Naive B cell (primary cell): Measurements from ENCODE around the gene GLIPR1L2. TPM values are rescaled to one million over a fixed set of nuclear protein-coding genes. Genes with fewer than 3 reads are reported as not detected.
"Not testable (repeated sequence)": the region's sequence is repeated elsewhere in the genome, so short reads cannot be mapped to it uniquely, and the experiment has no call there.

Experiments used
- ATAC-seq, 2 donors: fragments of 150-1000 bp; cut with Tn5 transposase; 2 replicates each; pipeline ENCODE4 v1.10.0; 2021; ENCODE audit warnings: low read depth in 2 of 2, mild to moderate bottlenecking in 2 of 2, moderate library complexity in 2 of 2
- DNase-seq: peaks from one replicate; pipeline ENCODE4 v3.0.0; 2022
- H3K27ac Mint-ChIP-seq, 6 donors: one replicate each; pipeline ENCODE4 v1.8.0; 2020 to 2022; ENCODE audit warnings: mild to moderate bottlenecking in 6 of 6, mixed read lengths in 6 of 6, moderate library complexity in 5 of 6, inconsistent platforms in 2 of 6
- H3K27me3 Mint-ChIP-seq, 3 donors: one replicate each; pipeline ENCODE4 v1.8.0; 2021 to 2022; ENCODE audit warnings: mixed read lengths in 3 of 3, mild to moderate bottlenecking in 1 of 3
- H3K36me3 Mint-ChIP-seq, 2 donors: one replicate each; pipeline ENCODE4 v1.8.0; 2020 to 2022; ENCODE audit warnings: mixed read lengths in 2 of 2, inconsistent platforms in 1 of 2, mild to moderate bottlenecking in 1 of 2
- H3K4me1 Mint-ChIP-seq, 3 donors: one replicate each; pipeline ENCODE4 v1.8.0; 2020 to 2022; ENCODE audit warnings: mixed read lengths in 3 of 3, inconsistent platforms in 1 of 3, mild to moderate bottlenecking in 1 of 3, moderate library complexity in 1 of 3
- H3K4me3 Mint-ChIP-seq, 8 donors: one replicate each; pipeline ENCODE4 v1.8.0; 2020 to 2022; ENCODE audit warnings: mild to moderate bottlenecking in 8 of 8, mixed read lengths in 8 of 8, moderate library complexity in 8 of 8, inconsistent platforms in 2 of 8
- H3K9me3 Mint-ChIP-seq, 7 donors: one replicate each; pipeline ENCODE4 v1.8.0; 2020 to 2022; ENCODE audit warnings: mixed read lengths in 7 of 7, mild to moderate bottlenecking in 5 of 7, inconsistent platforms in 2 of 7, moderate library complexity in 1 of 7
- polyA plus RNA-seq, 6 donors: library from polyadenylated mRNA; unstranded; fragments of 300-500 nt; fragmentation: Illumina TruSeq; gene quantifications; one replicate each; pipeline ENCODE4 v1.2.3, GENCODE V29; 2021; ENCODE audit warnings: low read depth in 6 of 6

GLIPR1L2 gene
- polyA plus RNA-seq, result under 1 TPM in 4 of 6 donors, not detected in 2; 0.37 to 0.89 (median 0.59) TPM

GRCh38 chr12:75390899-75391538 lies at the start of gene GLIPR1L2:
Gene GLIPR1L2 (plus strand): TSS chr12:75391089. CDS start chr12:75391117, 28 bp downstream.
- ATAC-seq (peak; percentile 94 to 95), DNase-seq (peak; percentile 85)
- H3K4me1 Mint-ChIP-seq, result peaks cover 30 to 32% (median 32%) of the 10 kb centered on the region in 3 donors
- no peaks in the 10 kb centered on the region for H3K27me3 Mint-ChIP-seq
- H3K27ac Mint-ChIP-seq, result peak within 1 kb of the TSS; percentile 93 to 99 (median 96)
- H3K9me3 Mint-ChIP-seq, result no peaks in the 10 kb centered on the region
- peak within 1 kb of the TSS; percentile 90 to 98 (median 95) for H3K4me3 Mint-ChIP-seq
- no peaks in the 10 kb centered on the region for H3K36me3 Mint-ChIP-seq

- ATAC-seq (no peak), DNase-seq (no peak)
- no peak overlapping the region for H3K4me3 Mint-ChIP-seq
- no peaks in the 10 kb centered on the region for H3K27me3 Mint-ChIP-seq
- H3K9me3 Mint-ChIP-seq, result peaks cover 0 to 3% (median 0%) of the 10 kb centered on the region in 7 donors
- peaks cover 0 to 5% of the 10 kb centered on the region in 2 donors for H3K36me3 Mint-ChIP-seq
- peak overlapping the region in 1 of 6 donors; percentile 54 for H3K27ac Mint-ChIP-seq
- no peaks in the 10 kb centered on the region for H3K4me1 Mint-ChIP-seq
Measured at GRCh38 chr12:75341873-75342272, 49.0 kb upstream of the GLIPR1L2 start.

- no peak overlapping the region for H3K27ac Mint-ChIP-seq
- no peaks in the 10 kb centered on the region for H3K9me3 Mint-ChIP-seq
- DNase-seq, result no peak
- H3K4me1 Mint-ChIP-seq, result no peaks in the 10 kb centered on the region
- H3K36me3 Mint-ChIP-seq, result peaks cover 0 to 5% of the 10 kb centered on the region in 2 donors
- H3K4me3 Mint-ChIP-seq, result no peak overlapping the region
- no peaks in the 10 kb centered on the region for H3K27me3 Mint-ChIP-seq
- no peak for ATAC-seq
Measured at GRCh38 chr12:75345531-75345930, 45.4 kb upstream of the GLIPR1L2 start.

- H3K36me3 Mint-ChIP-seq, H3K4me1 Mint-ChIP-seq, H3K9me3 Mint-ChIP-seq, H3K27ac Mint-ChIP-seq, DNase-seq, H3K27me3 Mint-ChIP-seq, ATAC-seq, H3K4me3 Mint-ChIP-seq: not testable (repeated sequence)
Measured at GRCh38 chr12:75346215-75346614, 44.7 kb upstream of the GLIPR1L2 start.

GRCh38 chr12:75349946-75350345 lies 40.9 kb upstream of the GLIPR1L2 start:
- ATAC-seq (no peak), DNase-seq (no peak)
- Mint-ChIP-seq H3K4me3 (no peak overlapping the region), H3K36me3 (peaks cover 4 to 19% of the 10 kb centered on the region in 2 donors), H3K27me3 (no peaks in the 10 kb centered on the region), H3K4me1 (peaks cover 0 to 6% (median 0%) of the 10 kb centered on the region in 3 donors), H3K27ac (no peak overlapping the region), H3K9me3 (peaks cover 5 to 25% (median 11%) of the 10 kb centered on the region in 7 donors)

GRCh38 chr12:75350413-75350812 lies 40.5 kb upstream of the GLIPR1L2 start:
- peaks cover 7 to 23% of the 10 kb centered on the region in 2 donors for H3K36me3 Mint-ChIP-seq
- DNase-seq (no peak), ATAC-seq (no peak)
- H3K27me3 Mint-ChIP-seq, result no peaks in the 10 kb centered on the region
- H3K4me1 Mint-ChIP-seq, result peaks cover 0 to 6% (median 0%) of the 10 kb centered on the region in 3 donors
- no peak overlapping the region for H3K4me3 Mint-ChIP-seq
- peak overlapping the region in 1 of 6 donors; percentile 53 for H3K27ac Mint-ChIP-seq
- peaks cover 5 to 30% (median 16%) of the 10 kb centered on the region in 7 donors for H3K9me3 Mint-ChIP-seq

- Mint-ChIP-seq H3K4me1 (peaks cover 0 to 6% (median 0%) of the 10 kb centered on the region in 3 donors), H3K4me3 (no peak overlapping the region), H3K27me3 (no peaks in the 10 kb centered on the region), H3K36me3 (peaks cover 7 to 23% of the 10 kb centered on the region in 2 donors), H3K27ac (no peak overlapping the region), H3K9me3 (peaks cover 5 to 35% (median 20%) of the 10 kb centered on the region in 7 donors)
- no peak for ATAC-seq
- DNase-seq, result no peak
Measured at GRCh38 chr12:75354011-75354410, 36.9 kb upstream of the GLIPR1L2 start.

GRCh38 chr12:75360920-75361319 lies 30.0 kb upstream of the GLIPR1L2 start:
- Mint-ChIP-seq H3K4me1 (peaks cover 8 to 14% (median 8%) of the 10 kb centered on the region in 3 donors), H3K27ac (peak overlapping the region in 4 of 6 donors; percentile 60 to 85 (median 72)), H3K27me3 (no peaks in the 10 kb centered on the region), H3K9me3 (peaks cover 0 to 9% (median 4%) of the 10 kb centered on the region in 7 donors), H3K36me3 (peaks cover 0 to 4% of the 10 kb centered on the region in 2 donors), H3K4me3 (no peak overlapping the region)
- ATAC-seq, result peak; percentile 41 to 58
- DNase-seq, result no peak

GRCh38 chr12:75361408-75361807 lies 29.5 kb upstream of the GLIPR1L2 start:
- Mint-ChIP-seq H3K4me3 (peak overlapping the region in 1 of 8 donors; percentile 64), H3K4me1 (peaks cover 8 to 14% (median 8%) of the 10 kb centered on the region in 3 donors), H3K36me3 (peaks cover 0 to 4% of the 10 kb centered on the region in 2 donors), H3K27me3 (no peaks in the 10 kb centered on the region), H3K27ac (peak overlapping the region in 1 of 6 donors; percentile 27), H3K9me3 (peaks cover 0 to 9% (median 4%) of the 10 kb centered on the region in 7 donors)
- DNase-seq (no peak), ATAC-seq (no peak)

- DNase-seq (no peak), ATAC-seq (no peak)
- Mint-ChIP-seq H3K4me1 (peaks cover 8 to 14% (median 8%) of the 10 kb centered on the region in 3 donors), H3K36me3 (peaks cover 0 to 4% of the 10 kb centered on the region in 2 donors), H3K27me3 (no peaks in the 10 kb centered on the region), H3K4me3 (no peak overlapping the region), H3K27ac (no peak overlapping the region), H3K9me3 (peaks cover 0 to 5% (median 4%) of the 10 kb centered on the region in 7 donors)
Measured at GRCh38 chr12:75364919-75365318, 26.0 kb upstream of the GLIPR1L2 start.

- H3K9me3 Mint-ChIP-seq, result peaks cover 0 to 1% (median 0%) of the 10 kb centered on the region in 7 donors
- no peak overlapping the region for H3K4me3 Mint-ChIP-seq
- DNase-seq (no peak), ATAC-seq (no peak)
- peaks cover 0 to 3% (median 1%) of the 10 kb centered on the region in 3 donors for H3K4me1 Mint-ChIP-seq
- peak overlapping the region in 1 of 6 donors; percentile 1 for H3K27ac Mint-ChIP-seq
- H3K36me3 Mint-ChIP-seq, result no peaks in the 10 kb centered on the region
- no peaks in the 10 kb centered on the region for H3K27me3 Mint-ChIP-seq
Measured at GRCh38 chr12:75366629-75367028, 24.3 kb upstream of the GLIPR1L2 start.

GRCh38 chr12:75374971-75375370 lies 15.9 kb upstream of the GLIPR1L2 start:
- no peaks in the 10 kb centered on the region for H3K27me3 Mint-ChIP-seq
- H3K36me3 Mint-ChIP-seq, result no peaks in the 10 kb centered on the region
- no peak for DNase-seq
- H3K4me1 Mint-ChIP-seq, result no peaks in the 10 kb centered on the region
- ATAC-seq, result no peak
- H3K4me3 Mint-ChIP-seq, result no peak overlapping the region
- H3K27ac Mint-ChIP-seq, result peak overlapping the region in 1 of 6 donors; percentile 70
- peaks cover 0 to 1% (median 0%) of the 10 kb centered on the region in 7 donors for H3K9me3 Mint-ChIP-seq

- ATAC-seq, result no peak
- H3K4me1 Mint-ChIP-seq, result no peaks in the 10 kb centered on the region
- H3K4me3 Mint-ChIP-seq, result no peak overlapping the region
- H3K9me3 Mint-ChIP-seq, result no peaks in the 10 kb centered on the region
- DNase-seq, result no peak
- no peaks in the 10 kb centered on the region for H3K27me3 Mint-ChIP-seq
- H3K27ac Mint-ChIP-seq, result no peak overlapping the region
- H3K36me3 Mint-ChIP-seq, result no peaks in the 10 kb centered on the region
Measured at GRCh38 chr12:75378354-75378753, 12.5 kb upstream of the GLIPR1L2 start.

GRCh38 chr12:75389061-75389460 lies 1.8 kb upstream of the GLIPR1L2 start:
- ATAC-seq, result no peak
- peaks cover 0 to 3% (median 0%) of the 10 kb centered on the region in 7 donors for H3K9me3 Mint-ChIP-seq
- no peaks in the 10 kb centered on the region for H3K27me3 Mint-ChIP-seq
- peaks cover 30 to 32% (median 32%) of the 10 kb centered on the region in 3 donors for H3K4me1 Mint-ChIP-seq
- H3K27ac Mint-ChIP-seq, result peak overlapping the region in 2 of 6 donors; percentile 62 to 93
- peak overlapping the region in 2 of 8 donors; percentile 4 to 20 for H3K4me3 Mint-ChIP-seq
- no peaks in the 10 kb centered on the region for H3K36me3 Mint-ChIP-seq
- no peak for DNase-seq
